AG04449 (cell line): Measurements from ENCODE around the gene C11orf97.
A peak's percentile ranks its signal among the peaks of the same experiment; 100 is the strongest.
"Not testable (repeated sequence)": the region's sequence is repeated elsewhere in the genome, so short reads cannot be mapped to it uniquely, and the experiment has no call there.

Experiments
- CTCF ChIA-PET: fragments of 350-600 bp; formaldehyde crosslinking; extraction: SDS; loops from one replicate; lab custom pipeline; 2021; ENCODE audit warnings: antibody characterized with exemption; lab: Yijun Ruan, JAX
- POLR2A ChIA-PET: fragments of 400-600, 350-600 bp; formaldehyde crosslinking; extraction: SDS; loops from one replicate; lab custom pipeline; 2020; ENCODE audit warnings: antibody characterized with exemption, inconsistent platforms; lab: Yijun Ruan, JAX
- DNase-seq: peaks from one replicate; pipeline ENCODE4 v3.0.0-alpha.2; 2010; ENCODE audit warnings: low read depth, low spot score
- H3K4me3 ChIP-seq: 2 replicates; pipeline ENCODE4 v1.5.1; 2011; ENCODE audit warnings: low read depth, mild to moderate bottlenecking, control low read depth, low read length
- CTCF ChIP-seq: IDR thresholded peaks from one replicate; pipeline ENCODE4 v1.5.1; 2011; ENCODE audit warnings: mild to moderate bottlenecking, moderate library complexity, low read length, control low read depth, inconsistent platforms; ENCODE audit not compliant: insufficient read depth; ENCODE audit errors: missing control alignments

C11orf97 gene

GRCh38 chr11:94563176-94563847 is 51.1 kb downstream of the C11orf97 start:
- POLR2A ChIA-PET: interaction anchor here (0.9 kb wide), 1 partner anchor 19 kb away, joined by 4 read pairs; no protein-coding TSS in a partner anchor
- no peak for DNase-seq
- TF ChIP-seq CTCF: peak; percentile 31
- CTCF ChIA-PET: interaction anchor here (0.7 to 3.2 kb wide), 8 partner anchors 11 to 51 kb away, joined by 3 to 40 read pairs (median 4); partner anchors contain the start of gene C11orf97
- H3K4me3 ChIP-seq: no peak overlapping the region

- CTCF ChIA-PET: interaction anchor here (0.7 to 3.2 kb wide), 5 partner anchors 15 to 668 kb away, joined by 3 to 40 read pairs (median 3); partner anchors contain the start of gene C11orf97
- DNase-seq: no peak
- no peak overlapping the region for H3K4me3 ChIP-seq
- POLR2A ChIA-PET: interaction anchor here (0.9 kb wide), 1 partner anchor 20 kb away, joined by 4 read pairs; no protein-coding TSS in a partner anchor
- TF ChIP-seq CTCF: no peak
Observed at GRCh38 chr11:94563848-94564467, 51.7 kb downstream of the C11orf97 start.

- TF ChIP-seq CTCF: no peak
Observed at GRCh38 chr11:94567181-94567670, 55.0 kb downstream of the C11orf97 start, which contains the start of gene PIWIL4. TSS of gene PIWIL4 (plus strand) at chr11:94567368. CDS start at chr11:94567519, 151 bp downstream.

GRCh38 chr11:94568200-94568599 is 55.9 kb downstream of the C11orf97 start:
- no peak for DNase-seq
- no peak overlapping the region for H3K4me3 ChIP-seq
- CTCF ChIA-PET: interaction anchor here (1.4 kb wide), 1 partner anchor 47 kb away, joined by 4 read pairs; no protein-coding TSS in a partner anchor
- POLR2A ChIA-PET: no interaction called here
- TF ChIP-seq CTCF: no peak

More at GRCh38 chr11:94567181-94567670, 55.0 kb downstream of the C11orf97 start, which contains the start of gene PIWIL4:
- CTCF ChIA-PET: interaction anchor here (1.4 kb wide), 1 partner anchor 46 kb away, joined by 4 read pairs; no protein-coding TSS in a partner anchor
- DNase-seq: no peak
- POLR2A ChIA-PET: no interaction called here
- no peak within 1 kb of the TSS for H3K4me3 ChIP-seq

GRCh38 chr11:94568717-94569116 is 56.5 kb downstream of the C11orf97 start:
- H3K4me3 ChIP-seq: no peak overlapping the region
- POLR2A ChIA-PET: no interaction called here
- TF ChIP-seq CTCF: no peak
- CTCF ChIA-PET: interaction anchor here (1.4 kb wide), 1 partner anchor 47 kb away, joined by 4 read pairs; no protein-coding TSS in a partner anchor
- DNase-seq: no peak

GRCh38 chr11:94572975-94573374 is 60.7 kb downstream of the C11orf97 start:
- POLR2A ChIA-PET, DNase-seq: not testable (repeated sequence)
- CTCF ChIA-PET: interaction anchor here (1.0 to 4.0 kb wide), 2 partner anchors 30 to 47 kb away, joined by 3 to 13 read pairs; no protein-coding TSS in a partner anchor

More at GRCh38 chr11:94572975-94573374, 60.7 kb downstream of the C11orf97 start:
- not testable (repeated sequence) for H3K4me3 ChIP-seq
